Activated B cell treated with CpG ODN at 0.5 μM for 24 hours (primary cell): ENCODE data around the gene ART5. TPM values are rescaled to one million over a fixed set of nuclear protein-coding genes. Genes with fewer than 3 reads are reported as not detected.

Source experiments
- ATAC-seq: fragments of 200-7000 bp; cut with Tn5 transposase; one replicate; pipeline ENCODE4 v1.10.0; 2021; ENCODE audit warnings: low read depth, mild to moderate bottlenecking, moderate library complexity
- CTCF ChIA-PET: fragments of 350-600 bp; sonication (Branson Sonifier 250); formaldehyde crosslinking; loops from one replicate; lab custom pipeline; 2021; ENCODE audit warnings: antibody characterized with exemption; lab: Charles Lee
- POLR2A ChIA-PET: fragments of 350-600 bp; sonication (Branson Sonifier 250); formaldehyde crosslinking; loops from one replicate; lab custom pipeline; 2021; ENCODE audit warnings: antibody characterized with exemption; lab: Charles Lee
- DNase-seq: peaks from one replicate; pipeline ENCODE4 v3.0.0; 2022
- H3K27ac Mint-ChIP-seq: one replicate; pipeline ENCODE4 v1.8.0; 2020; ENCODE audit warnings: mixed read lengths
- H3K27me3 Mint-ChIP-seq: one replicate; pipeline ENCODE4 v1.8.0; 2021; ENCODE audit warnings: mixed read lengths
- H3K36me3 Mint-ChIP-seq: one replicate; pipeline ENCODE4 v1.8.0; 2021; ENCODE audit warnings: low read depth, mixed read lengths
- H3K4me1 Mint-ChIP-seq: one replicate; pipeline ENCODE4 v1.8.0; 2021; ENCODE audit warnings: mixed read lengths
- H3K4me3 Mint-ChIP-seq: one replicate; pipeline ENCODE4 v1.8.0; 2020; ENCODE audit warnings: mild to moderate bottlenecking, mixed read lengths
- H3K9me3 Mint-ChIP-seq: one replicate; pipeline ENCODE4 v1.8.0; 2020; ENCODE audit warnings: mixed read lengths
- CTCF ChIP-seq: fragments of 200-600 bp; IDR thresholded peaks from one replicate; pipeline ENCODE4 v1.8.0; 2022; ENCODE audit warnings: antibody characterized with exemption, mild to moderate bottlenecking
- intact Hi-C: fragments of 100-400 bp; cut with micrococcal nuclease; formaldehyde crosslinking; loops from one replicate; pipeline ENCODE4 v1.15.1; 2024
- total RNA-seq: library from RNA; stranded (reverse); gene quantifications from 2 replicates; pipeline ENCODE4 v1.2.3, GENCODE V29; 2022

ART5 gene
- total RNA-seq, 1 donor from 2014 or later: not detected

GRCh38 chr11:3683039-3683438 lies 41.2 kb upstream of the ART5 start:
- Mint-ChIP-seq H3K4me3 (no peak overlapping the region), H3K36me3 (peaks cover 90% of the 10 kb centered on the region), H3K27me3 (no peaks in the 10 kb centered on the region), H3K27ac (no peak overlapping the region), H3K4me1 (no peaks in the 10 kb centered on the region), H3K9me3 (no peaks in the 10 kb centered on the region)
- ChIA-PET CTCF (no interaction called here), POLR2A (no interaction called here)
- intact Hi-C loops: no loop called here
- TF ChIP-seq CTCF: no peak
- DNase-seq (no peak), ATAC-seq (no peak)

- CTCF ChIA-PET: no interaction called here
These were observed 37.3 kb upstream of the ART5 start for GRCh38 chr11:3679077-3679476.

GRCh38 chr11:3675971-3676370 lies 34.2 kb upstream of the ART5 start:
- Mint-ChIP-seq H3K9me3 (no peaks in the 10 kb centered on the region), H3K4me3 (no peak overlapping the region), H3K4me1 (no peaks in the 10 kb centered on the region), H3K27ac (no peak overlapping the region), H3K27me3 (no peaks in the 10 kb centered on the region), H3K36me3 (peaks cover 95% of the 10 kb centered on the region)
- ChIA-PET CTCF (no interaction called here), POLR2A (no interaction called here)
- intact Hi-C loops: no loop called here
- ATAC-seq (no peak), DNase-seq (no peak)
- TF ChIP-seq CTCF: no peak

More at GRCh38 chr11:3679077-3679476, 37.3 kb upstream of the ART5 start:
- TF ChIP-seq CTCF: no peak
- POLR2A ChIA-PET: interaction anchor here (0.6 kb wide), 1 partner anchor 1117 kb away, joined by 4 read pairs; no protein-coding TSS in a partner anchor
- DNase-seq (no peak), ATAC-seq (no peak)
- H3K9me3 Mint-ChIP-seq: no peaks in the 10 kb centered on the region
- peaks cover 90% of the 10 kb centered on the region for H3K36me3 Mint-ChIP-seq
- no peak overlapping the region for H3K4me3 Mint-ChIP-seq
- H3K27me3 Mint-ChIP-seq: no peaks in the 10 kb centered on the region
- intact Hi-C loops: no loop called here
- no peaks in the 10 kb centered on the region for H3K4me1 Mint-ChIP-seq
- no peak overlapping the region for H3K27ac Mint-ChIP-seq

GRCh38 chr11:3674189-3674588 lies 32.4 kb upstream of the ART5 start:
- Mint-ChIP-seq H3K27ac (no peak overlapping the region), H3K27me3 (no peaks in the 10 kb centered on the region), H3K4me3 (no peak overlapping the region), H3K9me3 (no peaks in the 10 kb centered on the region), H3K36me3 (peaks cover 96% of the 10 kb centered on the region), H3K4me1 (no peaks in the 10 kb centered on the region)
- no peak for DNase-seq
- intact Hi-C loops: no loop called here
- TF ChIP-seq CTCF: no peak
- CTCF ChIA-PET: no interaction called here
- POLR2A ChIA-PET: no interaction called here
- ATAC-seq: no peak

- ChIA-PET POLR2A (no interaction called here), CTCF (no interaction called here)
- no peak for TF ChIP-seq CTCF
- DNase-seq (no peak), ATAC-seq (no peak)
- H3K36me3 Mint-ChIP-seq: peaks cover 93% of the 10 kb centered on the region
- no peak within 1 kb of the TSS for H3K4me3 Mint-ChIP-seq
- intact Hi-C loops: no loop called here
- peak within 1 kb of the TSS; percentile 53 for H3K27ac Mint-ChIP-seq
- no peaks in the 10 kb centered on the region for H3K9me3 Mint-ChIP-seq
- no peaks in the 10 kb centered on the region for H3K27me3 Mint-ChIP-seq
- H3K4me1 Mint-ChIP-seq: no peaks in the 10 kb centered on the region
These were observed 29.8 kb upstream of the ART5 start, which contains the start of gene CHRNA10 for GRCh38 chr11:3671334-3672254. Gene CHRNA10 (minus strand): TSS chr11:3671384. CDS start chr11:3671312, 72 bp downstream.
